Peyer's patch (tissue), 4 donors: Measurements from ENCODE around the gene ECT2. TPM values are rescaled to one million over a fixed set of nuclear protein-coding genes. Genes with fewer than 3 reads are reported as not detected.

Experiments used
- DNase-seq, 3 donors: peaks; one replicate each; pipeline ENCODE4 v3.0.0-alpha.2; 2017 to 2019
- H3K27ac ChIP-seq, 4 donors: fragments of 200-600 bp; sonication (generic); one replicate each; pipeline ENCODE4 v1.5.1; 2016 to 2019
- H3K27me3 ChIP-seq, 2 donors: fragments of 200-600 bp; sonication (generic); one replicate each; pipeline ENCODE4 v1.5.1; 2019
- H3K36me3 ChIP-seq, 3 donors: fragments of 200-600 bp; sonication (generic); one replicate each; pipeline ENCODE4 v1.5.1; 2016 to 2019
- H3K4me1 ChIP-seq, 4 donors: fragments of 200-600 bp; sonication (generic); one replicate each; pipeline ENCODE4 v1.5.1; 2016 to 2019
- H3K4me3 ChIP-seq, 4 donors: fragments of 200-600 bp; sonication (generic); 1 replicate in 3 of 4; 2 replicates in 1 of 4; pipeline ENCODE4 v1.5.1; 2016 to 2019; ENCODE audit warnings: mild to moderate bottlenecking in 1 of 4
- H3K9me3 ChIP-seq, 4 donors: fragments of 200-600 bp; sonication (generic); one replicate each; pipeline ENCODE4 v1.5.1; 2016 to 2019; ENCODE audit warnings: mild to moderate bottlenecking in 1 of 4
- POLR2A ChIP-seq, 2 donors: fragments of 450-650 bp; IDR thresholded peaks; one replicate each; pipeline ENCODE4 v1.5.1; 2017; ENCODE audit warnings: antibody characterized with exemption in 2 of 2, mild to moderate bottlenecking in 2 of 2, moderate library complexity in 2 of 2
- total RNA-seq, 4 donors: library from RNA; depleted of rRNA; stranded (reverse); fragments of >200 nt; gene quantifications; one replicate each; pipeline ENCODE4 v1.1.0, GENCODE V29; 2016
- TF ChIP-seq, protein P1 (sequence below), 6 experiments: fragments of 450-650 bp in 4 of 6; fragments of 200-600 bp in 2 of 6; sonication (generic) in 1 of 6; IDR thresholded peaks; one replicate each; pipeline ENCODE4 v1.5.1; 2017 to 2019; ENCODE audit warnings: antibody characterized with exemption in 6 of 6, mild to moderate bottlenecking in 3 of 6, moderate library complexity in 1 of 6

The ECT2 gene
- total RNA-seq, 4 donors from 2014 or later, result 8.9 to 11.2 (median 9.8) TPM

GRCh38 chr3:172782235-172782634 is 31.7 kb downstream of the ECT2 start:
- H3K4me1 ChIP-seq, result no peaks in the 10 kb centered on the region
- H3K4me3 ChIP-seq, result no peak overlapping the region
- TF ChIP-seq POLR2A (IDR thresholded peaks at IDR 0.05), result no peak
- TF ChIP-seq, protein P1, sequence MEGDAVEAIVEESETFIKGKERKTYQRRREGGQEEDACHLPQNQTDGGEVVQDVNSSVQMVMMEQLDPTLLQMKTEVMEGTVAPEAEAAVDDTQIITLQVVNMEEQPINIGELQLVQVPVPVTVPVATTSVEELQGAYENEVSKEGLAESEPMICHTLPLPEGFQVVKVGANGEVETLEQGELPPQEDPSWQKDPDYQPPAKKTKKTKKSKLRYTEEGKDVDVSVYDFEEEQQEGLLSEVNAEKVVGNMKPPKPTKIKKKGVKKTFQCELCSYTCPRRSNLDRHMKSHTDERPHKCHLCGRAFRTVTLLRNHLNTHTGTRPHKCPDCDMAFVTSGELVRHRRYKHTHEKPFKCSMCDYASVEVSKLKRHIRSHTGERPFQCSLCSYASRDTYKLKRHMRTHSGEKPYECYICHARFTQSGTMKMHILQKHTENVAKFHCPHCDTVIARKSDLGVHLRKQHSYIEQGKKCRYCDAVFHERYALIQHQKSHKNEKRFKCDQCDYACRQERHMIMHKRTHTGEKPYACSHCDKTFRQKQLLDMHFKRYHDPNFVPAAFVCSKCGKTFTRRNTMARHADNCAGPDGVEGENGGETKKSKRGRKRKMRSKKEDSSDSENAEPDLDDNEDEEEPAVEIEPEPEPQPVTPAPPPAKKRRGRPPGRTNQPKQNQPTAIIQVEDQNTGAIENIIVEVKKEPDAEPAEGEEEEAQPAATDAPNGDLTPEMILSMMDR (IDR thresholded peaks at IDR 0.05), result no peak
- no peak overlapping the region for H3K27ac ChIP-seq
- H3K36me3 ChIP-seq, result peaks cover 0 to 6% (median 0%) of the 10 kb centered on the region in 3 donors
- H3K9me3 ChIP-seq, result no peaks in the 10 kb centered on the region
- H3K27me3 ChIP-seq, result no peaks in the 10 kb centered on the region
- no peak for DNase-seq

GRCh38 chr3:172786036-172786435 is 35.5 kb downstream of the ECT2 start:
- Histone ChIP-seq H3K27ac (no peak overlapping the region), H3K4me3 (no peak overlapping the region), H3K9me3 (no peaks in the 10 kb centered on the region), H3K36me3 (peaks cover 0 to 6% (median 0%) of the 10 kb centered on the region in 3 donors), H3K4me1 (no peaks in the 10 kb centered on the region), H3K27me3 (no peaks in the 10 kb centered on the region)
- DNase-seq, result no peak
- no peak for TF ChIP-seq POLR2A (IDR thresholded peaks at IDR 0.05)
- TF ChIP-seq, protein P1 (IDR thresholded peaks at IDR 0.05), result no peak

- TF ChIP-seq POLR2A (IDR thresholded peaks at IDR 0.05), result no peak
- TF ChIP-seq, protein P1 (IDR thresholded peaks at IDR 0.05), result no peak
- Histone ChIP-seq H3K27ac (no peak overlapping the region), H3K4me1 (no peaks in the 10 kb centered on the region), H3K27me3 (no peaks in the 10 kb centered on the region), H3K9me3 (no peaks in the 10 kb centered on the region), H3K4me3 (no peak overlapping the region), H3K36me3 (peaks cover 0 to 10% (median 0%) of the 10 kb centered on the region in 3 donors)
- no peak for DNase-seq
Measured at GRCh38 chr3:172787019-172787418, 36.5 kb downstream of the ECT2 start.

- no peak for DNase-seq
- TF ChIP-seq, protein P1 (IDR thresholded peaks at IDR 0.05), result no peak
- TF ChIP-seq POLR2A (IDR thresholded peaks at IDR 0.05), result no peak
- H3K36me3 ChIP-seq, result peaks cover 0 to 10% (median 0%) of the 10 kb centered on the region in 3 donors
- H3K27me3 ChIP-seq, result no peaks in the 10 kb centered on the region
- H3K4me1 ChIP-seq, result no peaks in the 10 kb centered on the region
- no peak overlapping the region for H3K27ac ChIP-seq
- no peaks in the 10 kb centered on the region for H3K9me3 ChIP-seq
- H3K4me3 ChIP-seq, result no peak overlapping the region
Measured at GRCh38 chr3:172787746-172788145, 37.2 kb downstream of the ECT2 start.

DNA sequence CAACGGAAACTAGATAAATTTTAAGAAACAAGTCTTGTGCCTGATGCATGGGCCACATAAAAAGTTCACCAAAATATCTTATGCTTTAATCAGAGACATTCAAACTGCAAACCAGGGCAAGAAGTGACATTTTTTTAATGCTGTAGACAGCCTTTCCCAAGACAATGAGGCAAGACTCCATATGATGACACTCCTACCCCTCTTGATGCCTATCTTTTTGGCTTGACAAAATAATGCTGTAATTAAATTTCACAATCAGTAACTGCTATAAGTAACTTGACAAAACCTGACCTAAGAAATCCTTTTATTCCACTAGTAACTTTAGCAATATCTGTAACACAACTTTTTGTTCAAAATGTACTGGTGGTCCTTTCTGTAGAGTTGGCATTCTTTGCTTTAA is 48.7 kb downstream of the ECT2 start:
- no peaks in the 10 kb centered on the region for H3K36me3 ChIP-seq
- H3K4me1 ChIP-seq, result no peaks in the 10 kb centered on the region
- DNase-seq, result no peak
- TF ChIP-seq POLR2A (IDR thresholded peaks at IDR 0.05), result no peak
- TF ChIP-seq, protein P1 (IDR thresholded peaks at IDR 0.05), result no peak
- H3K9me3 ChIP-seq, result no peaks in the 10 kb centered on the region
- no peaks in the 10 kb centered on the region for H3K27me3 ChIP-seq
- no peak overlapping the region for H3K4me3 ChIP-seq
- H3K27ac ChIP-seq, result no peak overlapping the region

DNA sequence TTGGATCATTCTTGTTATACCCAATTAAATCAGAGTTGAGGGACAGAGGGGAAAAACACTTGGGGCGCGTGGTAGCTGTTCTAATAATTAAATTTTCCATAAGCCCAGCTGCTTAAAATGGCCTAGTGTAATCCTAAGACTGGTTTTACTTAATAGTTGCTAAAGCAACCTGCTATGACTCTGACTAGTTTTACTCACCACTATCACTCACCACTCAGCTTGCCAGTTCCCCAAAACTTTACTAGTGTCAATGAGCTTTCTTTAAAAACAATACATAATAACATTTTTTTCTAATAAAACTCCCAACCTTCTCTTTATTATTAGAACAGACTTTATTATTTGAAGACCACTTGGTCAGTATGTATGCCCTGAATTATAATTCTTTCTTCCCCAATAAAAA is 49.6 kb downstream of the ECT2 start:
- H3K9me3 ChIP-seq, result no peaks in the 10 kb centered on the region
- no peak overlapping the region for H3K4me3 ChIP-seq
- DNase-seq, result no peak
- H3K27ac ChIP-seq, result no peak overlapping the region
- H3K36me3 ChIP-seq, result no peaks in the 10 kb centered on the region
- H3K4me1 ChIP-seq, result no peaks in the 10 kb centered on the region
- TF ChIP-seq, protein P1 (IDR thresholded peaks at IDR 0.05), result no peak
- H3K27me3 ChIP-seq, result no peaks in the 10 kb centered on the region
